ES-I3 (cell line): ENCODE data around the gene KRTAP19-6.
"Not testable (repeated sequence)": the region's sequence is repeated elsewhere in the genome, so short reads cannot be mapped to it uniquely, and the experiment has no call there.

Experiments used
- H3K36me3 ChIP-seq: 2 replicates; pipeline ENCODE4 v1.6.1; 2013; ENCODE audit warnings: mild to moderate bottlenecking, low read length, control low read depth, moderate library complexity; ENCODE audit not compliant: insufficient read depth
- H3K4me1 ChIP-seq: 2 replicates; pipeline ENCODE4 v1.6.1; 2013; ENCODE audit warnings: mild to moderate bottlenecking, control low read depth, low read length; ENCODE audit not compliant: insufficient read depth
- H3K9ac ChIP-seq: 2 replicates; pipeline ENCODE4 v1.6.1; 2013; ENCODE audit warnings: low read depth, mild to moderate bottlenecking, low read length, moderate library complexity
- H3K9me3 ChIP-seq: 2 replicates; pipeline ENCODE4 v1.6.1; 2013; ENCODE audit warnings: mild to moderate bottlenecking, low read length, moderate library complexity; ENCODE audit not compliant: control insufficient read depth, insufficient read depth

KRTAP19-6 gene

GRCh38 chr21:30505621-30506205 lies 36.0 kb downstream of the KRTAP19-6 start:
- H3K4me1 ChIP-seq, H3K9ac ChIP-seq, H3K9me3 ChIP-seq, H3K36me3 ChIP-seq: not testable (repeated sequence)

- H3K9me3 ChIP-seq, result no peaks in the 10 kb centered on the region
- H3K4me1 ChIP-seq, result no peaks in the 10 kb centered on the region
- no peaks in the 10 kb centered on the region for H3K36me3 ChIP-seq
- H3K9ac ChIP-seq, result no peak within 1 kb of the TSS
Observed at GRCh38 chr21:30502041-30502440, 39.6 kb downstream of the KRTAP19-6 start, which contains the start of gene KRTAP19-5. Gene KRTAP19-5, minus strand, starts transcription at chr21:30502141. Its CDS starts 51 bp downstream, at chr21:30502090.

GRCh38 chr21:30497065-30497464 lies 44.6 kb downstream of the KRTAP19-6 start, which contains the start of gene KRTAP19-4:
Gene KRTAP19-4, minus strand, starts transcription at chr21:30497165. Its CDS starts 55 bp downstream, at chr21:30497110.
- Histone ChIP-seq H3K36me3 (no peaks in the 10 kb centered on the region), H3K4me1 (no peaks in the 10 kb centered on the region)

GRCh38 chr21:30491963-30492428 lies 49.7 kb downstream of the KRTAP19-6 start, which contains the start of gene KRTAP19-3:
Gene KRTAP19-3, minus strand, starts transcription at chr21:30492013. Its CDS starts 56 bp downstream, at chr21:30491957.
- Histone ChIP-seq H3K36me3 (no peaks in the 10 kb centered on the region), H3K9me3 (no peaks in the 10 kb centered on the region), H3K4me1 (no peaks in the 10 kb centered on the region), H3K9ac (no peak within 1 kb of the TSS)

More at GRCh38 chr21:30497065-30497464, 44.6 kb downstream of the KRTAP19-6 start, which contains the start of gene KRTAP19-4:
- Histone ChIP-seq H3K9ac (no peak within 1 kb of the TSS), H3K9me3 (no peaks in the 10 kb centered on the region)
